Upper lobe of left lung (tissue), 4 donors: ENCODE measurements around the gene MAP3K14.

ENCODE experiments used
- CTCF ChIP-seq, 6 experiments: fragments of 450-650 bp in 4 of 6; fragments of 200-600 bp in 2 of 6; sonication (generic) in 2 of 6; IDR thresholded peaks; one replicate each; pipeline ENCODE4 v1.5.1; 2016 to 2019; ENCODE audit warnings: antibody characterized with exemption in 6 of 6
- POLR2AphosphoS5 ChIP-seq, 2 donors: sonication (generic); formaldehyde crosslinking; IDR thresholded peaks; one replicate each; pipeline ENCODE4 v1.5.1; 2017; ENCODE audit warnings: antibody characterized with exemption in 2 of 2

- TF ChIP-seq POLR2AphosphoS5 (IDR thresholded peaks at IDR 0.05) (no peak), CTCF (IDR thresholded peaks at IDR 0.05) (no peak)
Observed at GRCh38 chr17:45251931-45252330, 64.9 kb downstream of the MAP3K14 start.
